ENCODE data around the gene AFG3L2. TPM values are rescaled to one million over a fixed set of nuclear protein-coding genes. Genes with fewer than 3 reads are reported as not detected.

AFG3L2 gene
- total RNA-seq, result 46.0 and 48.2 TPM in 2 replicates

GRCh38 chr18:12376754-12377555 lies at the start of gene AFG3L2:
Gene AFG3L2, minus strand, starts transcription at chr18:12377227. Its CDS starts 145 bp downstream, at chr18:12377082.

DNA sequence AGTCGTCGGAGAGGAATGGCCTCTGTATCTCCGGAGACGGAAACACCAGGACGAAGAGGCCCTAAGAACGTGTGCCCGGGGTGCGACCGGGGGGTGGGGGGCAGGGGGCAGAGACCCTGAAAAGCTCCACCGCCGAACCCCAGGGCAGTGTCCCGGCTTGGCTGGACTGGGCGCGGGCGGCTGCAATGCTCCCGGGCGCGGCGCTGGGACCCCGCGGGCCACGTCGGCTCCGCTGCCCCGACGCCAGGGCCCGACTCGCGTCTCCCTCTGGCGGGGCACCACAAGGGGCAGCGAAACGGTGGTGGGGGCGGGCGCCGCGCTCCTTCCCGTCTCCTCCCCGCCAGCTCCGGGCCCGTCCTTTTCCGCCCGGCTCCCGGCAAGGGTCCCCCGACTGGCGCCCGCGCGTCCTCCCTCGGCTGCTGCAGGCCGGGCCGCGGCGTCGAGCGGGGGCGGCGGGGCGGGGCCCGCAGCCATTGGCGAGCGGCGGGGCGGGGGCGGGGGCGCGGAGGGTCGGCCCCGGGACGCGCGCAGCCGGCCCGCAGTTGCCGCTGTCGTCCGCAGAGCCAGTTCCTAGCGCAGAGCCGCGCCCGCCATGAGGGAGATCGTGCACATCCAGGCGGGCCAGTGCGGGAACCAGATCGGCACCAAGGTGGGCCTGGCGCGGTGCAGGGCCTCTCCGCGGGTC lies 69.2 kb downstream of the AFG3L2 start, which contains the start of gene TUBB6:
TUBB6 (plus strand) TSS at position 541 of the 685 bp plus-strand sequence; CDS start at position 593, 52 bp downstream.

Other genes starting within 250 kb of the AFG3L2 start
- 0.23 TPM in 1 of 2 replicates, not detected in the other for gene CIDEA, start 122.9 kb downstream of the AFG3L2 start, total RNA-seq
- gene TUBB6, start 69.0 kb downstream of the AFG3L2 start, total RNA-seq, result 411 and 1,268 TPM in 2 replicates
- 5.9 and 9.9 TPM in 2 replicates for gene PRELID3A, start 30.7 kb upstream of the AFG3L2 start, total RNA-seq

All from smooth muscle cell of the umbilical artery (primary cell).